Ovary (tissue), 9 donors: ENCODE data around the gene IFNGR1. TPM values are rescaled to one million over a fixed set of nuclear protein-coding genes. Genes with fewer than 3 reads are reported as not detected.

ENCODE experiments used
- DNase-seq, 5 donors: peaks; one replicate each; pipeline ENCODE4 v3.0.0-alpha.2; 2019 to 2020
- H3K27ac ChIP-seq, 2 donors: fragments of 200-600 bp; one replicate each; pipeline versions ENCODE4 v1.5.1 to v1.8.0; 2019 to 2022
- H3K27me3 ChIP-seq: fragments of 200-600 bp; one replicate; pipeline ENCODE4 v1.8.0; 2022
- H3K36me3 ChIP-seq: fragments of 200-600 bp; sonication (generic); one replicate; pipeline ENCODE4 v1.5.1; 2019
- H3K4me1 ChIP-seq: one replicate; pipeline ENCODE4 v1.8.1; 2013; ENCODE audit warnings: mild to moderate bottlenecking, moderate library complexity; ENCODE audit not compliant: insufficient read depth
- H3K4me3 ChIP-seq: fragments of 200-600 bp; sonication (generic); one replicate; pipeline ENCODE4 v1.5.1; 2017
- H3K9me3 ChIP-seq, 2 donors: fragments of 200-600 bp in 1 of 2; sonication (generic) in 1 of 2; one replicate each; pipeline versions ENCODE4 v1.5.1 to v1.8.1; 2013 to 2019; ENCODE audit warnings: mild to moderate bottlenecking in 1 of 2, moderate library complexity in 1 of 2
- EP300 ChIP-seq: sonication (generic); formaldehyde crosslinking; IDR thresholded peaks from one replicate; pipeline ENCODE4 v1.6.1; 2017; ENCODE audit warnings: antibody characterized with exemption
- POLR2A ChIP-seq: fragments of 450-650 bp; IDR thresholded peaks from one replicate; pipeline ENCODE4 v1.6.1; 2017; ENCODE audit warnings: antibody characterized with exemption, mild to moderate bottlenecking, moderate library complexity
- WGBS, 3 donors: extraction: QIAGEN DNeasy Blood & Tissue Kit in 1 of 3; methylation state at CpG; one replicate each; pipeline versions ENCODE4 v1.1.5 to v1.1.7; 2013 to 2017; 5-methylcytosine and 5-hydroxymethylcytosine counted together
- intact Hi-C, 4 donors: fragments of 100-400 bp; cut with DNase I; formaldehyde crosslinking; loops; one replicate each; pipeline versions ENCODE4 v1.11.0 to v1.15.1; 2022 to 2023
- polyA plus RNA-seq, 2 donors: library from polyadenylated mRNA; stranded (reverse); fragments of 200-250 nt in 1 of 2; fragments of 350-450 nt in 1 of 2; fragmentation: Illumina TruSeq in 1 of 2; extraction: RNeasy Lipid Tissue Mini Kit (QIAGEN cat#74804) in 1 of 2; gene quantifications; one replicate each; pipeline ENCODE4 v1.2.3, GENCODE V29; 2013 to 2014
- total RNA-seq, 7 donors: library from RNA; depleted of rRNA in 2 of 7; stranded (reverse); fragments of >200 nt in 2 of 7; fragmentation: NEBNext Ultra II Directional in 3 of 7; extraction: Animal tissue kit (Norgen Biotek cat#: 25700) in 3 of 7; gene quantifications; one replicate each; pipeline versions ENCODE4 v1.1.0 to v1.2.4, GENCODE V29; 2016 to 2023
- TF ChIP-seq, protein P1 (sequence below), 3 donors: fragments of 450-650 bp in 2 of 3; fragments of 200-600 bp in 1 of 3; IDR thresholded peaks; one replicate each; pipeline versions ENCODE4 v1.5.1 to v1.8.0; 2016 to 2022; ENCODE audit warnings: antibody characterized with exemption in 3 of 3, mild to moderate bottlenecking in 1 of 3
- donor health status: DM: no; HTN: no; CAD: no; lungs with moderate emphysema.
- donor health status: DM: no; HTN: no; CAD: no.
- donor health status: Bipolar disorder and iron deficiency.
- donor health status: DM: yes; HTN: yes; CAD: no.
- donor health status: DM: no; HTN: no; CAD: no.
- donor health status: DM: yes; HTN: yes; CAD: no.

Gene IFNGR1
- total and polyA plus RNA-seq, 9 donors: 37.1 to 95.2 (median 55.5) TPM

DNA sequence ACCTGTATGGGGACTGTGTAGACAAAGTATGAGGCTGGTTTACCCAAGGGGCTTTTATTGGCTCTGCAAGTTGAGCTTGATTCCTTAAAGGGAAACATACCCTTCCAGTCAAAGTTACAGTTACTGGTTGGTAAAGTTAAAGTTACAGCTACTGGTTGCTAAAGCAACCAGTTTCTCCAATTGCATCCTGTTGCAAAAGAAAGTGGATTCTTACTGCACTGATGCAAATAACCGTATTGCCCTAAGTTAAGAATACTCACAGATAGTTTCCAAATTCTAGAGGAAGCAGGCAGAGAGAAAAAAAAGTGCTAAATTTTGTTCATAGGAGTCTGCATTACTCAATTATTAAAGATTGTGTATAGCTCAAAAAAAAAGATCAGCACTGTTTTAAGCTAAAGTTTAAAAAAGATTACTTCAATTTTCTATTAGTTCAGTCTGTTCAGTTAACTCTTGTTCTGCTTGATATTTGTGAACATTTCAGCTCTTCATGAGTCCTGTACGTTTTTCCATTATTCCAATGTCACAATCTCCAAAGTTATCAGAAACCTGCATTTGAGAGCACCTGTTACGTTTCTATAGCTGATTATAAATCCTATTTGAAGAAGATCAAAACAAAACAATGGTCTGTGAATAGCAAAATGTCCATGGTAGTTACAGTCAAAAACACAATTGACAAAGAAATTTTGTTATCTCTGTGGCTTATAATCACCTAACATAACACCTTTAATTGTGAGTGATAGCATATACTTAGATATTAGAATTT, 37.1 kb downstream of the IFNGR1 start:
- no peaks in the 10 kb centered on the region for H3K27me3 ChIP-seq
- intact Hi-C loops: no loop called here
- H3K4me1 ChIP-seq: no peaks in the 10 kb centered on the region
- 80 to 84% (median 82%) methylated on average over 3 of the region's 3 CpGs for WGBS, 3 donors
- no peak for DNase-seq
- TF ChIP-seq, protein P1, sequence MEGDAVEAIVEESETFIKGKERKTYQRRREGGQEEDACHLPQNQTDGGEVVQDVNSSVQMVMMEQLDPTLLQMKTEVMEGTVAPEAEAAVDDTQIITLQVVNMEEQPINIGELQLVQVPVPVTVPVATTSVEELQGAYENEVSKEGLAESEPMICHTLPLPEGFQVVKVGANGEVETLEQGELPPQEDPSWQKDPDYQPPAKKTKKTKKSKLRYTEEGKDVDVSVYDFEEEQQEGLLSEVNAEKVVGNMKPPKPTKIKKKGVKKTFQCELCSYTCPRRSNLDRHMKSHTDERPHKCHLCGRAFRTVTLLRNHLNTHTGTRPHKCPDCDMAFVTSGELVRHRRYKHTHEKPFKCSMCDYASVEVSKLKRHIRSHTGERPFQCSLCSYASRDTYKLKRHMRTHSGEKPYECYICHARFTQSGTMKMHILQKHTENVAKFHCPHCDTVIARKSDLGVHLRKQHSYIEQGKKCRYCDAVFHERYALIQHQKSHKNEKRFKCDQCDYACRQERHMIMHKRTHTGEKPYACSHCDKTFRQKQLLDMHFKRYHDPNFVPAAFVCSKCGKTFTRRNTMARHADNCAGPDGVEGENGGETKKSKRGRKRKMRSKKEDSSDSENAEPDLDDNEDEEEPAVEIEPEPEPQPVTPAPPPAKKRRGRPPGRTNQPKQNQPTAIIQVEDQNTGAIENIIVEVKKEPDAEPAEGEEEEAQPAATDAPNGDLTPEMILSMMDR (IDR thresholded peaks at IDR 0.05): no peak
- TF ChIP-seq POLR2A: no peak
- no peak for TF ChIP-seq EP300
- H3K27ac ChIP-seq: no peak overlapping the region
- no peaks in the 10 kb centered on the region for H3K9me3 ChIP-seq
- no peak overlapping the region for H3K4me3 ChIP-seq
- H3K36me3 ChIP-seq: no peaks in the 10 kb centered on the region

DNA sequence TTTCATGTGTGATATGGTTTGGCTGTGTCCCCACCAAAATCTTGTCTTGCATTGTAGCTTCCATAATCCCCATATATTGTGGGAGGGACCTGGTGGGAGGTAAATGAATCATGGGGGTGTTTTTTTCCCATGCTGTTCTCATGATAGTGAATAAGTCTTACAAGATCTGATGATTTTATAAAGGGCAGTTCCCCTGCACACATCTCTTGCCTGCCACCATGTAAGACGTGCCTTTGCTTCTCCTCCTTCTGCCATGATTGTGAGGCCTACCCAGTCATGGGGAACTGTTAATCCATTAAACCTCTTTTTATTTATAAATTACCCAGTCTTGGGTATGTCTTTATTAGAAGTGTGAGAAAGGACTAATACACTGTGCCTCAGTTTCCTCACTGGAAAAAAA, 41.6 kb downstream of the IFNGR1 start:
- WGBS, 3 donors: 86 to 95% (median 93%) methylated on average over 1 of the region's 1 CpG
- no peaks in the 10 kb centered on the region for H3K9me3 ChIP-seq
- intact Hi-C loops: no loop called here
- DNase-seq: no peak
- no peak overlapping the region for H3K4me3 ChIP-seq
- H3K4me1 ChIP-seq: no peaks in the 10 kb centered on the region
- H3K27me3 ChIP-seq: no peaks in the 10 kb centered on the region
- H3K36me3 ChIP-seq: no peaks in the 10 kb centered on the region
- H3K27ac ChIP-seq: no peak overlapping the region
- TF ChIP-seq, protein P1 (IDR thresholded peaks at IDR 0.05): no peak
- no peak for TF ChIP-seq EP300
- no peak for TF ChIP-seq POLR2A

DNA sequence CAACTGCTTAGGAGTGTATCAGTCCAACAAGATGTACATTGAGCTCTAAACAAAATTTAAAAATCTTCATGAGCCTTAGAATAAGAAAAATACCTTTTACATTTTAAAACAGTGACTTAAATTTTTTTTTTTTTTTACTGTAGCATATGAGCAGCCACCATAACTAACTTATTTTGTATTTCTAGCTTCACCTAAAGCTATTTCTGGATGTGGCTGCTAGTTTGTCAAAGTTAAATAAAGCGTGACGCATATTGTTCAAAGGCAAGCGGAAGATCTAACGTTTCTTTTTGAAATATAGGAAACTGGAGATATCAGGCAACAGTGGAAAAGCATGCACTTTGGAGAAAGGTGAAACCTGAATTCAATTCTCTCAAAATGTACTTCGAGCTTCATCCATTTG, 42.5 kb downstream of the IFNGR1 start:
- H3K4me1 ChIP-seq: no peaks in the 10 kb centered on the region
- 93 to 96% (median 94%) methylated on average over 5 of the region's 5 CpGs for WGBS, 3 donors
- DNase-seq: no peak
- H3K9me3 ChIP-seq: no peaks in the 10 kb centered on the region
- no peak overlapping the region for H3K27ac ChIP-seq
- intact Hi-C loops: no loop called here
- no peak overlapping the region for H3K4me3 ChIP-seq
- H3K36me3 ChIP-seq: no peaks in the 10 kb centered on the region
- TF ChIP-seq, protein P1 (IDR thresholded peaks at IDR 0.05): no peak
- TF ChIP-seq POLR2A (no peak), EP300 (no peak)
- H3K27me3 ChIP-seq: no peaks in the 10 kb centered on the region

DNA sequence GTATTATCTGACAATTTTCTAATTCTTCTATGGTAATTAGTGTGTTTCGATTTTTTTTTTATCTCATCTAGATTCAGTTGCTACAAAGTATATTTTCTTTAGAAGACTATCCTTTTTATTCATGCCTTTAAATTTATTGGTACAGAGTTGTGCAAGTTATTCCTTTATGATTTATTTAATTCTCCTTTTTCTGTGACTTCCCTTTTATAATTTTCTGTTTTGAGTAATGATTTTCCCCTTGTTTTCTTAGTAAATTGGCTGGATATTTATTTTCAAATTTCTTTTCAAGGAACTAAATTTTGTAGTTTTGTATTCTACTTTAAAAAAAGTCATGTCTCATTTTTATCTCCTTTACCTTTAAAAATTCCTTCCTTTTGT, 43.3 kb downstream of the IFNGR1 start:
- intact Hi-C loops: no loop called here
- Histone ChIP-seq H3K9me3 (no peaks in the 10 kb centered on the region), H3K36me3 (no peaks in the 10 kb centered on the region), H3K4me1 (no peaks in the 10 kb centered on the region), H3K4me3 (no peak overlapping the region), H3K27ac (no peak overlapping the region), H3K27me3 (no peaks in the 10 kb centered on the region)
- 19 to 41% (median 21%) methylated on average over 1 of the region's 1 CpG for WGBS, 3 donors
- TF ChIP-seq, protein P1 (IDR thresholded peaks at IDR 0.05): no peak
- TF ChIP-seq EP300 (no peak), POLR2A (no peak)
- no peak for DNase-seq
